Keratinocyte (primary cell): ENCODE results near the gene ACCS. TPM values are rescaled to one million over a fixed set of nuclear protein-coding genes. Genes with fewer than 3 reads are reported as not detected.

Experiments
- DNase-seq: peaks from one replicate; pipeline ENCODE4 v3.0.0-alpha.2; 2011; ENCODE audit warnings: low read depth, missing footprints, low spot score
- FAIRE-seq: peaks from 2 replicates; lab custom pipeline; 2011; peaks lifted over from hg19 to GRCh38; lab: Jason Lieb, UNC
- H2AFZ ChIP-seq: 2 replicates; pipeline ENCODE4 v1.6.0; 2012; ENCODE audit warnings: low read length, control low read depth, inconsistent platforms; ENCODE audit not compliant: control insufficient read depth
- H3K27ac ChIP-seq: 2 replicates; pipeline ENCODE4 v1.5.1; 2011; ENCODE audit warnings: low read length; ENCODE audit not compliant: control insufficient read depth, insufficient read depth
- H3K27me3 ChIP-seq: 3 replicates; pipeline ENCODE4 v1.6.0; 2011; ENCODE audit warnings: low read length; ENCODE audit not compliant: control insufficient read depth, insufficient read depth; ENCODE audit errors: extremely low read depth
- H3K36me3 ChIP-seq, 2 experiments: 2 replicates in 1 of 2; 3 replicates in 1 of 2; pipeline ENCODE4 v1.5.1; 2011; ENCODE audit warnings: low read length in 2 of 2, mild to moderate bottlenecking in 1 of 2; ENCODE audit not compliant: control insufficient read depth in 2 of 2, insufficient read depth in 2 of 2; ENCODE audit errors: extremely low read depth in 1 of 2
- H3K4me1 ChIP-seq: 3 replicates; pipeline ENCODE4 v1.5.1; 2011; ENCODE audit warnings: low read length; ENCODE audit not compliant: control insufficient read depth, insufficient read depth; ENCODE audit errors: extremely low read depth
- H3K4me2 ChIP-seq: 3 replicates; pipeline ENCODE4 v1.6.0; 2011; ENCODE audit warnings: low read depth, low read length; ENCODE audit not compliant: control insufficient read depth, insufficient read depth; ENCODE audit errors: extremely low read depth
- H3K4me3 ChIP-seq, 3 experiments: fragments of 200-600 bp in 1 of 3; sonication (generic) in 1 of 3; 2 replicates in 2 of 3; 3 replicates in 1 of 3; pipeline ENCODE4 v1.5.1; 2011 to 2016; ENCODE audit warnings: low read length in 3 of 3, mild to moderate bottlenecking in 3 of 3, control low read depth in 2 of 3, inconsistent platforms in 1 of 3, low read depth in 1 of 3, mixed read lengths in 1 of 3, mixed run types in 1 of 3, moderate library complexity in 1 of 3; ENCODE audit not compliant: control insufficient read depth in 2 of 3, insufficient read depth in 2 of 3; ENCODE audit errors: extremely low read depth in 1 of 3
- H3K79me2 ChIP-seq: 2 replicates; pipeline ENCODE4 v1.6.0; 2012; ENCODE audit warnings: low read length; ENCODE audit not compliant: control insufficient read depth, insufficient read depth
- H3K9ac ChIP-seq: 3 replicates; pipeline ENCODE4 v1.6.0; 2011; ENCODE audit warnings: low read length; ENCODE audit not compliant: control insufficient read depth, insufficient read depth; ENCODE audit errors: extremely low read depth
- H3K9me1 ChIP-seq: 3 replicates; pipeline ENCODE4 v1.6.0; 2011; ENCODE audit warnings: low read length; ENCODE audit not compliant: control insufficient read depth, insufficient read depth; ENCODE audit errors: extremely low read depth
- H3K9me3 ChIP-seq: 2 replicates; pipeline ENCODE4 v1.5.1; 2012; ENCODE audit warnings: low read depth, low read length; ENCODE audit not compliant: control insufficient read depth
- H4K20me1 ChIP-seq: 3 replicates; pipeline ENCODE4 v1.6.0; 2011; ENCODE audit warnings: low read length; ENCODE audit not compliant: control insufficient read depth, insufficient read depth; ENCODE audit errors: extremely low read depth
- EZH2 ChIP-seq: IDR thresholded peaks from one replicate; pipeline ENCODE4 v1.6.1; 2012; ENCODE audit warnings: inconsistent platforms, mild to moderate bottlenecking, low read length, moderate library complexity
- dilution Hi-C: fragments of 300-500 bp; cut with MboI; formaldehyde crosslinking; loops from one replicate; pipeline ENCODE4 v1.7.0; 2020; ENCODE audit warnings: low sequenced_read_pairs; ENCODE audit not compliant: extremely low pct_ligation_motif_present
- polyA minus RNA-seq, 3 experiments: library from RNA; depleted of rRNA, polyadenylated mRNA; stranded (reverse); fragments of >200 nt; gene quantifications; 1 replicate in 1 of 3; 2 replicates in 1 of 3; 3 replicates in 1 of 3; pipeline ENCODE4 v1.2.3, GENCODE V29; 2011
- polyA plus RNA-seq, 5 experiments: library from polyadenylated mRNA; depleted of rRNA in 3 of 5; stranded (reverse) in 3 of 5; stranded (forward) in 1 of 5; unstranded in 1 of 5; fragments of >200 nt; gene quantifications; 1 replicate in 1 of 5; 2 replicates in 3 of 5; 3 replicates in 1 of 5; pipeline versions ENCODE4 v1.2.1 to v1.2.3, GENCODE V29; 2011 to 2012; ENCODE audit warnings: missing spikeins in 2 of 5, low read depth in 1 of 5, low replicate concordance in 1 of 5
- TF ChIP-seq, protein P1 (sequence below), 3 experiments: IDR thresholded peaks in 1 of 3; conservative IDR thresholded peaks in 1 of 3; optimal IDR thresholded peaks in 1 of 3; 2 replicates in 2 of 3; 3 replicates in 1 of 3; pipeline versions ENCODE3 to v1.5.1; 2011; ENCODE audit warnings: low read length in 3 of 3, mild to moderate bottlenecking in 3 of 3, moderate library complexity in 2 of 3, control low read depth in 1 of 3, inconsistent platforms in 1 of 3; ENCODE audit not compliant: insufficient read depth in 2 of 3; ENCODE audit errors: extremely low read depth in 1 of 3

The ACCS gene, protein sequence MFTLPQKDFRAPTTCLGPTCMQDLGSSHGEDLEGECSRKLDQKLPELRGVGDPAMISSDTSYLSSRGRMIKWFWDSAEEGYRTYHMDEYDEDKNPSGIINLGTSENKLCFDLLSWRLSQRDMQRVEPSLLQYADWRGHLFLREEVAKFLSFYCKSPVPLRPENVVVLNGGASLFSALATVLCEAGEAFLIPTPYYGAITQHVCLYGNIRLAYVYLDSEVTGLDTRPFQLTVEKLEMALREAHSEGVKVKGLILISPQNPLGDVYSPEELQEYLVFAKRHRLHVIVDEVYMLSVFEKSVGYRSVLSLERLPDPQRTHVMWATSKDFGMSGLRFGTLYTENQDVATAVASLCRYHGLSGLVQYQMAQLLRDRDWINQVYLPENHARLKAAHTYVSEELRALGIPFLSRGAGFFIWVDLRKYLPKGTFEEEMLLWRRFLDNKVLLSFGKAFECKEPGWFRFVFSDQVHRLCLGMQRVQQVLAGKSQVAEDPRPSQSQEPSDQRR
- polyA plus RNA-seq = 4.1 to 7.1 TPM (median 4.6 TPM) in 3 replicates
- polyA plus RNA-seq (2011; ENCODE audit: low read depth) = 0.42 TPM
- 0.94 and 1.9 TPM in 2 replicates for polyA plus RNA-seq (2011; cell fraction: cytosol; rRNA removed)
- 37.2 and 52.7 TPM in 2 replicates for polyA plus RNA-seq (2011; cell fraction: nucleus; rRNA removed)
- 2.2 and 2.5 TPM in 2 replicates for polyA plus RNA-seq (2012; ENCODE audit: low replicate concordance)
- polyA minus RNA-seq = 5.2 to 17.2 TPM (median 5.6 TPM) in 3 replicates
- 3.1 TPM for polyA minus RNA-seq (2011; cell fraction: cytosol; rRNA and poly(A)+ RNA removed)
- 7.8 and 8.5 TPM in 2 replicates for polyA minus RNA-seq (2011; cell fraction: nucleus; rRNA and poly(A)+ RNA removed)

DNA sequence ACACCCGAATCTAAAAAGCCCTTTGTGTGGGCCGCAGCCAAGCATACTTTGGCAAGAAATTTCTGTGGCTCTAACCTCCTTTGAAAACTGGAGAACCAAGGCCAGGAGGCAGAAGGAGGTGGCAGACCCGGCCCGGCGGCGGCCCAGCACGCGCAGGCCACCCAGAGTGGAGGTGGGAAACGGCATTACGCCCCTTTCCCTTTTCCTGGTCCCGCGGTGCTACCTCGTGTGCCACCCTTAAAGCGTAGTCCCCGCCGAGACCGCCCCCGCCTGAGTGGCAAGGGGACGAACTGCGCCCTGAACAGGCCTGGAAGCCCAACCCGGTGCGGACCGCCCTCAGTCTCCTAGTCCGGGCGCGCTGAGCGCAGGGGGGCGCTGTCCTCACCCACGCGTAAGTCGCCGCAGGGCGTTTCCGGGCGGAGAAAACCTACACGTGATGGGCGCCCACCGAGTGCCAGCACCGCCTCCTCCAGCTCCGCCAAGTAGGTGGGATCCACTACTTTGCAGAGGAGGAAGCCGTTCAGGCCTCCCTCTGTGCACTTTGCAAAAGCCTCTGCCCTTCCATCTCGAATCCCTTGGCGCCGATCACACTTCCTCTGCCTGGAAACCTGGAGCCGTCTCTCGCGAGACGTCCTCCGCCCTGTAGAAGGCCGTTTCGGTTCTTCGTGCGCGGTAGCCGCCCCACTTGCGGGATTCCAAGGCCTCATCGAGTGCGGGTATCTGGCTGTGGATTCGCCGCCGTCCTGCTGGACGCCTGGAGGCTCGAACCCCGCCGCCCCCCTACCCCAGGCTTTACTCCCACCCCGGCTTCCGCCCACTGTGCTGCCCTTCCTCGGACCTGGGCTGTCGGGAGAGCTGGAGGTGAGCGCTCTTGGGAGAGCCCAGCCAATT is at the start of gene ACCS:
Gene ACCS, plus strand, starts transcription at position 430 of the 891 bp plus-strand sequence. CDS start 1,358 bp downstream, outside the sequence.
- no peak for TF ChIP-seq EZH2
- TF ChIP-seq, protein P1, sequence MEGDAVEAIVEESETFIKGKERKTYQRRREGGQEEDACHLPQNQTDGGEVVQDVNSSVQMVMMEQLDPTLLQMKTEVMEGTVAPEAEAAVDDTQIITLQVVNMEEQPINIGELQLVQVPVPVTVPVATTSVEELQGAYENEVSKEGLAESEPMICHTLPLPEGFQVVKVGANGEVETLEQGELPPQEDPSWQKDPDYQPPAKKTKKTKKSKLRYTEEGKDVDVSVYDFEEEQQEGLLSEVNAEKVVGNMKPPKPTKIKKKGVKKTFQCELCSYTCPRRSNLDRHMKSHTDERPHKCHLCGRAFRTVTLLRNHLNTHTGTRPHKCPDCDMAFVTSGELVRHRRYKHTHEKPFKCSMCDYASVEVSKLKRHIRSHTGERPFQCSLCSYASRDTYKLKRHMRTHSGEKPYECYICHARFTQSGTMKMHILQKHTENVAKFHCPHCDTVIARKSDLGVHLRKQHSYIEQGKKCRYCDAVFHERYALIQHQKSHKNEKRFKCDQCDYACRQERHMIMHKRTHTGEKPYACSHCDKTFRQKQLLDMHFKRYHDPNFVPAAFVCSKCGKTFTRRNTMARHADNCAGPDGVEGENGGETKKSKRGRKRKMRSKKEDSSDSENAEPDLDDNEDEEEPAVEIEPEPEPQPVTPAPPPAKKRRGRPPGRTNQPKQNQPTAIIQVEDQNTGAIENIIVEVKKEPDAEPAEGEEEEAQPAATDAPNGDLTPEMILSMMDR (optimal IDR thresholded peaks at IDR 0.05 in 1 of 3, IDR thresholded peaks at IDR 0.05 in 1 of 3, conservative IDR thresholded peaks at IDR 0.05 in 1 of 3; ENCODE audit: extremely low read depth in 1 of 3, insufficient read depth in 2 of 3, low read length in 3 of 3) = peak; percentile 70 to 92 (median 86)
- dilution Hi-C loops = no loop called here
- H3K27ac ChIP-seq = peak within 1 kb of the TSS; percentile 80
- no peaks in the 10 kb centered on the region for H3K36me3 ChIP-seq
- peak within 1 kb of the TSS; percentile 86 for H3K9ac ChIP-seq
- peaks cover 5% of the 10 kb centered on the region for H3K4me1 ChIP-seq
- H3K4me2 ChIP-seq = peak within 1 kb of the TSS; percentile 90
- H4K20me1 ChIP-seq = no peaks in the 10 kb centered on the region
- H3K9me1 ChIP-seq = no peaks in the 10 kb centered on the region
- no peaks in the 10 kb centered on the region for H3K79me2 ChIP-seq
- no peak for FAIRE-seq
- H3K27me3 ChIP-seq = no peaks in the 10 kb centered on the region
- H2AFZ ChIP-seq = peak within 1 kb of the TSS; percentile 99
- peak; percentile 36 for DNase-seq
- no peaks in the 10 kb centered on the region for H3K9me3 ChIP-seq
- peak within 1 kb of the TSS; percentile 61 to 93 (median 88) for H3K4me3 ChIP-seq

DNA sequence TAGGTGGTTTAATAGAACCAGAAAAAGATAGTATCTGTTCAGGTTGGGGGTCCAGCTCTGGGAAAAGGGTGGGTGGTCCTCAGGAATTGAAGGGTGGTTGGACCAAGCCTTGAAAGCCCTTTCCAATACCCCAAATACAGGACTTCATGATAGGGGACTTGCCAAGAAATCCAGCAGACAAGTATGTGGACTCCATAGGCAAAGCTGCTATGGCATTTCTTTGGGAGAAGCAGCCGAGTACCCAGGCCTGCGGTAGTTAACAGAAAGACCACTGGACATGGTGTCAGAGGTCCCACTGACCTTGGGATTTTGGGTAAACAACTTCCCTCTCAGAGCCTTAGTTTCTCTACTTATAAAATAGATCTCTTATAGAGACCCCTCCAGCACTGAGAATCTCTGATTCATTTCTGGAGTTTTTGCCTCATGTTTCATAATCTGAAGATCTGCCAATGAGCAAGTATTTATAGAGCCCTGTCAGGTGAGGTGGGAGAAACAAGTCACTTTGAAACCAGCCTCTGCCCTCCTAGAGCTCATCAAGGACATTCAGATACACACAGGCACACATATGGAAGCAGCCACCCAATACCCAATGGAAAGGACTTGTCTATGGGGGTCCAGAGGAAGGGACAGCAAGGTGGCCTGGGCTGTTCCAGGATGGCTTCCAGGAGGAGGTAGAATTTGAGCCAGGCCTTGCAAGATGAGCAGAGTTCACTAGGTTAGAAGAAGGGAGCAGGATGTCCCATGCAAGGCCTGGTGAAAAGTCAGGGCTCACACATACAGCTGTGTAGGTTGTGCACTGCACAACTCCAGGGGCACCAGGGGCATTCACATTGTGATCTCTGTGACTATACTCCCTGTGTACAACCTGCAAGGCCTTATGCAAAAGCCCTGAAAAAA is 49.3 kb upstream of the ACCS start:
- no peaks in the 10 kb centered on the region for H3K9me3 ChIP-seq
- H3K4me1 ChIP-seq = no peaks in the 10 kb centered on the region
- H3K27me3 ChIP-seq = peaks cover 3% of the 10 kb centered on the region
- H3K27ac ChIP-seq = no peak overlapping the region
- no peak for DNase-seq
- FAIRE-seq = no peak
- no peak overlapping the region for H2AFZ ChIP-seq
- H3K36me3 ChIP-seq = no peaks in the 10 kb centered on the region
- no peaks in the 10 kb centered on the region for H3K9me1 ChIP-seq
- no peaks in the 10 kb centered on the region for H3K79me2 ChIP-seq
- dilution Hi-C loops = no loop called here
- no peaks in the 10 kb centered on the region for H4K20me1 ChIP-seq
- H3K4me3 ChIP-seq = no peak overlapping the region
- H3K4me2 ChIP-seq = no peak overlapping the region
- no peak overlapping the region for H3K9ac ChIP-seq
- TF ChIP-seq EZH2 = no peak
- TF ChIP-seq, protein P1 (optimal IDR thresholded peaks at IDR 0.05 in 1 of 3, IDR thresholded peaks at IDR 0.05 in 1 of 3, conservative IDR thresholded peaks at IDR 0.05 in 1 of 3; ENCODE audit: extremely low read depth in 1 of 3, insufficient read depth in 2 of 3, low read length in 3 of 3) = no peak
